Astrocyte (in vitro differentiated cells and primary cell): ENCODE measurements around the gene ZDHHC4.

ENCODE experiments used
- EZH2 ChIP-seq: IDR thresholded peaks from 2 replicates; pipeline ENCODE4 v1.6.1; 2012; ENCODE audit warnings: mild to moderate bottlenecking, low read length, inconsistent platforms; ENCODE audit not compliant: insufficient read depth
- TF ChIP-seq, protein P1 (sequence below): IDR thresholded peaks from 2 replicates; pipeline ENCODE4 v1.5.1; 2011; ENCODE audit warnings: low read depth, mild to moderate bottlenecking, inconsistent platforms, low read length, moderate library complexity; ENCODE audit not compliant: insufficient read depth

DNA sequence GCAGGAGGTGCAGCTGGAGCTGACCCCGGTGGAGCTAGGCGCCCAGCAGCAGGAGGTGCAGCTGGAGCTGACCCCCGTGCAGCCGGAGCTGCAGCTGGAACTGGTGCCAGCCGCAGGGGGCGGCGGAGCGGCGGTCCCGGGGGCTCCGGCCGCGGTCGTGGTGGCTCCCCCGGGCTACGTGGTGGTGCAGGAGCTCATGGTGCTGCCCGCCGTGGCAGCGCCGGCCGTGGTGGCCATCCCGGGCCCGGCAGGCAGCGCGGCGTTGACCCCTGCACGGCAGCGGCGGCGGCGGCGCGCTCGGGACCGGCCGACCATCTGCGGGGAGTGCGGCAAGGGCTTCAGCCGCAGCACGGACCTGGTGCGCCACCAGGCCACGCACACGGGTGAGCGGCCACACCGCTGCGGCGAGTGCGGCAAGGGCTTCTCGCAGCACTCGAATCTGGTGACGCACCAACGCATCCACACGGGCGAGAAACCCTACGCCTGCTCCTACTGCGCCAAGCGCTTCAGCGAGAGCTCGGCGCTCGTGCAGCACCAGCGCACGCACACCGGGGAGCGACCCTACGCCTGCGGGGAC, 45.0 kb downstream of the ZDHHC4 start:
- TF ChIP-seq, protein P1, sequence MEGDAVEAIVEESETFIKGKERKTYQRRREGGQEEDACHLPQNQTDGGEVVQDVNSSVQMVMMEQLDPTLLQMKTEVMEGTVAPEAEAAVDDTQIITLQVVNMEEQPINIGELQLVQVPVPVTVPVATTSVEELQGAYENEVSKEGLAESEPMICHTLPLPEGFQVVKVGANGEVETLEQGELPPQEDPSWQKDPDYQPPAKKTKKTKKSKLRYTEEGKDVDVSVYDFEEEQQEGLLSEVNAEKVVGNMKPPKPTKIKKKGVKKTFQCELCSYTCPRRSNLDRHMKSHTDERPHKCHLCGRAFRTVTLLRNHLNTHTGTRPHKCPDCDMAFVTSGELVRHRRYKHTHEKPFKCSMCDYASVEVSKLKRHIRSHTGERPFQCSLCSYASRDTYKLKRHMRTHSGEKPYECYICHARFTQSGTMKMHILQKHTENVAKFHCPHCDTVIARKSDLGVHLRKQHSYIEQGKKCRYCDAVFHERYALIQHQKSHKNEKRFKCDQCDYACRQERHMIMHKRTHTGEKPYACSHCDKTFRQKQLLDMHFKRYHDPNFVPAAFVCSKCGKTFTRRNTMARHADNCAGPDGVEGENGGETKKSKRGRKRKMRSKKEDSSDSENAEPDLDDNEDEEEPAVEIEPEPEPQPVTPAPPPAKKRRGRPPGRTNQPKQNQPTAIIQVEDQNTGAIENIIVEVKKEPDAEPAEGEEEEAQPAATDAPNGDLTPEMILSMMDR, result no peak
- TF ChIP-seq EZH2, result no peak
